CD4-positive, alpha-beta T cell (primary cell): ENCODE measurements around the gene GDNF. TPM values are rescaled to one million over a fixed set of nuclear protein-coding genes. Genes with fewer than 3 reads are reported as not detected.

Experiments used
- ATAC-seq: fragments of 200-7000 bp; cut with Tn5 transposase; one replicate; pipeline ENCODE4 v1.10.0; 2022; ENCODE audit warnings: mild to moderate bottlenecking; ENCODE audit not compliant: poor library complexity
- CTCF ChIA-PET: fragments of 350-600 bp; sonication (Branson Sonifier 250); formaldehyde crosslinking; loops from one replicate; lab custom pipeline; 2021; ENCODE audit warnings: antibody characterized with exemption, inconsistent platforms; lab: Charles Lee
- POLR2A ChIA-PET: fragments of 350-600 bp; sonication (Branson Sonifier 250); formaldehyde crosslinking; loops from one replicate; lab custom pipeline; 2021; ENCODE audit warnings: antibody characterized with exemption, inconsistent platforms; lab: Charles Lee
- DNase-seq, 14 experiments: peaks; one replicate each; pipeline ENCODE4 v3.0.0-alpha.2; 2013 to 2020; ENCODE audit warnings: mixed read lengths in 2 of 14
- H3K27ac ChIP-seq, 2 donors: one replicate each; pipeline versions ENCODE4 v1.5.1 to v1.7.0; 2013; ENCODE audit warnings: low read length in 2 of 2, low read depth in 1 of 2, mild to moderate bottlenecking in 1 of 2
- H3K27me3 ChIP-seq, 2 experiments: 1 replicate in 1 of 2; 2 replicates in 1 of 2; pipeline versions ENCODE4 v1.6.1 to v1.7.0; 2013; ENCODE audit warnings: low read length in 2 of 2, control low read depth in 1 of 2, mild to moderate bottlenecking in 1 of 2, moderate library complexity in 1 of 2; ENCODE audit not compliant: insufficient read depth in 2 of 2, control insufficient read depth in 1 of 2
- H3K36me3 ChIP-seq: one replicate; pipeline ENCODE4 v1.6.1; 2013; ENCODE audit warnings: low read length, control low read depth; ENCODE audit not compliant: insufficient read depth
- H3K4me1 ChIP-seq: one replicate; pipeline ENCODE4 v1.6.1; 2013; ENCODE audit warnings: low read length, control low read depth; ENCODE audit not compliant: insufficient read depth
- H3K4me3 ChIP-seq: one replicate; pipeline ENCODE4 v1.5.1; 2013; ENCODE audit warnings: mild to moderate bottlenecking, low read length, moderate library complexity
- H3K9me3 ChIP-seq, 2 experiments: 1 replicate in 1 of 2; 2 replicates in 1 of 2; pipeline versions ENCODE4 v1.6.1 to v1.7.0; 2013; ENCODE audit warnings: low read length in 2 of 2, mild to moderate bottlenecking in 2 of 2, control low read depth in 1 of 2, moderate library complexity in 1 of 2; ENCODE audit not compliant: control insufficient read depth in 1 of 2, insufficient read depth in 1 of 2
- H3K27ac Mint-ChIP-seq: one replicate; pipeline ENCODE4 v1.8.0; 2020; ENCODE audit warnings: mixed read lengths
- H3K27me3 Mint-ChIP-seq: one replicate; pipeline ENCODE4 v1.8.0; 2021; ENCODE audit warnings: mixed read lengths
- H3K36me3 Mint-ChIP-seq: one replicate; pipeline ENCODE4 v1.8.0; 2021; ENCODE audit warnings: low read depth, mixed read lengths
- H3K4me1 Mint-ChIP-seq: one replicate; pipeline ENCODE4 v1.8.0; 2021; ENCODE audit warnings: low read depth, mixed read lengths
- H3K4me3 Mint-ChIP-seq: one replicate; pipeline ENCODE4 v1.8.0; 2020; ENCODE audit warnings: mild to moderate bottlenecking, mixed read lengths
- H3K9me3 Mint-ChIP-seq: one replicate; pipeline ENCODE4 v1.8.0; 2020; ENCODE audit warnings: mixed read lengths
- CTCF ChIP-seq: fragments of 200-600 bp; IDR thresholded peaks from one replicate; pipeline ENCODE4 v1.8.0; 2022; ENCODE audit warnings: antibody characterized with exemption, mild to moderate bottlenecking
- intact Hi-C, 2 experiments: fragments of 100-400 bp; cut with DNase I in 1 of 2; cut with micrococcal nuclease in 1 of 2; formaldehyde crosslinking; loops; one replicate each; pipeline versions ENCODE4 v1.15.1 to v1.9.0; 2023 to 2025; cut with DNase I, micrococcal nuclease
- total RNA-seq, 174 experiments: library from RNA in 2 of 174; stranded (reverse) in 2 of 174; gene quantifications; one replicate each; pipeline ENCODE4 v1.2.3 and lab custom pipeline; 2021 to 2026

GDNF gene
- total RNA-seq, 2 experiments from 2014 or later = not detected

DNA sequence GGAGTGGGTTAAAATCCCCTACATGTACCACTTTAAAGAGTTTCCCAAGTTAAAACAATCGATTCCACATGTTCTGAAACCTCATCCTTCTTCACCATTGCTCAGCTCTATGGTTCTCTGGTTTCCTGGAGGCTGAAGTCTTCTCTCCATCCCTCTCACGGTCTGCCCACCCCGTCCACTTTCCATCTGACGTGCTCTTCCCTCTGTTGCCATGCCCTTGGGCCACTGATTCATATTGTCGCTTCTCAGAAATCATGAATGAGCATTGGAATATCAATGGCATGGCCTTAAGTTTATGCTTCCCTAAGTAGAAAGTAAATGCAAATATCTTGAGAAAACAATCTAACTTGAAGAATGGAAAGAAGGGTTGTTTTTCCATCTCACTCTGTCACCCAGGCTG is 30.9 kb downstream of the GDNF start:
- Histone ChIP-seq H3K27me3 (no peaks in the 10 kb centered on the region), H3K4me3 (no peak overlapping the region), H3K4me1 (no peaks in the 10 kb centered on the region), H3K36me3 (no peaks in the 10 kb centered on the region), H3K9me3 (peaks cover 0 to 7% of the 10 kb centered on the region in 2 experiments), H3K27ac (no peak overlapping the region)
- Mint-ChIP-seq H3K27me3 (peaks cover 9% of the 10 kb centered on the region), H3K4me1 (no peaks in the 10 kb centered on the region), H3K36me3 (no peaks in the 10 kb centered on the region), H3K4me3 (no peak overlapping the region), H3K9me3 (peaks cover 4% of the 10 kb centered on the region), H3K27ac (no peak overlapping the region)
- DNase-seq (no peak), ATAC-seq (no peak)
- intact Hi-C loops = no loop called here
- ChIA-PET CTCF (no interaction called here), POLR2A (no interaction called here)
- TF ChIP-seq CTCF = no peak

DNA sequence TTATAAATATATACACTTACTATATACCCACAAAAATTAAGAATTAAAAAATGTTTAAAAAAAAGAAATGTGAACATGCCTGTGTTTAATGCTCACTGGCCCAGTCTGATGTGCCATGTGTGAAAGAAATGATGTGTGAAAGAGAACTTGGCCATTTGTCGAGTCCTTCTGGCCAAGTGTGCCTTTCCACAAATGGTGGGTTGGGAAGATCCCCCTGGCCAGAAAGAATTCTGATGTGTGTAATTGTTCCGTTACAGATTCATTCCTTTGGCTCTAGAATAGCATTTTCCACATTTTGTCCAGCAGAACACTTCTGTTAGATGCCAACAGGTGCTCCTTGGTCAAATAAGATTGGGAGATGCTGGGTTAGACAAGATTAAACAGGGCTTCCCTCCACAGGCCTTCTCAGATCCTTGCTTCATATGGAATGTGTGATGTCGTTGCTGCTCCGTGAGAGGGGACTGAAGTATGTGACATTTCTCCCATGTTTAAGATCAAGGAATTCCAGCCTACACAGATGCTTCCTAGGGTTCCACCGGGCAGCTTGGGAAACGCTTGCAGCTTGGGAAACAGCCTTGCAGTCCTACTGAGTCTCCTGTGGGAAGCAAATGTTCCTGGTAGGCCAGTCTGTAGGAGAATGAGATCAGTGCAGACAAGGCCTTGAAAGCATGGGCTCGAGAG is 32.1 kb downstream of the GDNF start:
- Mint-ChIP-seq H3K4me3 (no peak overlapping the region), H3K36me3 (no peaks in the 10 kb centered on the region), H3K4me1 (no peaks in the 10 kb centered on the region), H3K27ac (no peak overlapping the region), H3K27me3 (peaks cover 9% of the 10 kb centered on the region), H3K9me3 (peaks cover 4% of the 10 kb centered on the region)
- no peak overlapping the region for H3K27ac ChIP-seq
- H3K27me3 ChIP-seq = no peaks in the 10 kb centered on the region
- H3K9me3 ChIP-seq = peaks cover 0 to 7% of the 10 kb centered on the region in 2 experiments
- DNase-seq (no peak), ATAC-seq (no peak)
- H3K36me3 ChIP-seq = no peaks in the 10 kb centered on the region
- no peak for TF ChIP-seq CTCF
- CTCF ChIA-PET = no interaction called here
- no peak overlapping the region for H3K4me3 ChIP-seq
- intact Hi-C loops = no loop called here
- H3K4me1 ChIP-seq = no peaks in the 10 kb centered on the region
- POLR2A ChIA-PET = no interaction called here

DNA sequence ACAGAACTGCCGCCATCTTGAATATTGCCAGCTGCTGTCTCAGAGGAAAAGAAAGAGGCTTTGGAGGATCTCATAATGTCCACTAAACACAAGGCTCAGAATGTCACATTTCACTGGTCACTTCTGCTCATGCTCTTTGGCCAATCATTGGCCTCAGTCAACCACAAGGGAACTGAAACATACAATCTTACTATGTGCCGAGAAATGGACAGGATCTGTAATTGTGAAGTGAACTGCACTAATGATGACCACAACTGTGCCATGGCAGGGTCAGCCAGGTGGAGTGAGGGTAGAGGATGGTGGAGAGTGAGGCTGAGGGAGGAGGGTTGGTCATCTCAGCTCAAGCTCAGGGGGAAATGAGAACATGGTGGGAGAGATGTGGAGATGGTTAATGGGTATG is 32.8 kb downstream of the GDNF start:
- TF ChIP-seq CTCF = no peak
- H3K4me3 Mint-ChIP-seq = no peak overlapping the region

More for the DNA sequence above, 32.8 kb downstream of the GDNF start:
- DNase-seq (no peak), ATAC-seq (no peak)
- intact Hi-C loops = no loop called here
- H3K36me3 ChIP-seq = no peaks in the 10 kb centered on the region
- peaks cover 0 to 7% of the 10 kb centered on the region in 2 experiments for H3K9me3 ChIP-seq
- Mint-ChIP-seq H3K36me3 (no peaks in the 10 kb centered on the region), H3K27me3 (peaks cover 5% of the 10 kb centered on the region), H3K27ac (no peak overlapping the region), H3K9me3 (peaks cover 4% of the 10 kb centered on the region), H3K4me1 (no peaks in the 10 kb centered on the region)
- no peak overlapping the region for H3K4me3 ChIP-seq
- ChIA-PET POLR2A (no interaction called here), CTCF (no interaction called here)
- peaks cover 0 to 4% of the 10 kb centered on the region in 2 experiments for H3K27me3 ChIP-seq
- no peaks in the 10 kb centered on the region for H3K4me1 ChIP-seq
- H3K27ac ChIP-seq = no peak overlapping the region
